Neural cell (in vitro differentiated cells): ENCODE results near the gene RAB13. TPM values are rescaled to one million over a fixed set of nuclear protein-coding genes. Genes with fewer than 3 reads are reported as not detected.
"Not testable (repeated sequence)": the region's sequence is repeated elsewhere in the genome, so short reads cannot be mapped to it uniquely, and the experiment has no call there.

ENCODE experiments used
- H2AFZ ChIP-seq: fragments of 200-600, 300-800 bp; sonication (generic), shearing (Covaris generic); 2 replicates; pipeline ENCODE4 v1.6.0; 2014; ENCODE audit warnings: low read depth, mild to moderate bottlenecking, antibody characterized with exemption, low read length, moderate library complexity
- H3F3A ChIP-seq: fragments of 200-600 bp; shearing (Covaris generic); 2 replicates; pipeline ENCODE4 v1.6.1; 2016; ENCODE audit warnings: mild to moderate bottlenecking, moderate library complexity, mixed read lengths, antibody characterized with exemption, low read length; ENCODE audit not compliant: insufficient read depth, poor library complexity, severe bottlenecking
- H3K27ac ChIP-seq: fragments of 200-600, 300-800 bp; sonication (generic), shearing (Covaris generic); 2 replicates; pipeline ENCODE4 v1.5.1; 2014; ENCODE audit warnings: mild to moderate bottlenecking, low read length, moderate library complexity
- H3K27me3 ChIP-seq: fragments of 300-800, 200-600 bp; sonication (generic), shearing (Covaris generic); 2 replicates; pipeline ENCODE4 v1.6.0; 2014; ENCODE audit warnings: mild to moderate bottlenecking, low read depth, low read length, moderate library complexity; ENCODE audit not compliant: insufficient read depth
- H3K36me3 ChIP-seq: fragments of 300-800, 200-600 bp; sonication (generic), shearing (Covaris generic); 2 replicates; pipeline ENCODE4 v1.5.1; 2014; ENCODE audit warnings: mild to moderate bottlenecking, antibody characterized with exemption, low read length, moderate library complexity; ENCODE audit not compliant: insufficient read depth
- H3K4me2 ChIP-seq: fragments of 300-800, 200-600 bp; sonication (generic), shearing (Covaris generic); 2 replicates; pipeline ENCODE4 v1.6.0; 2014; ENCODE audit warnings: mild to moderate bottlenecking, low read length
- H3K4me3 ChIP-seq: fragments of 300-800, 200-600 bp; sonication (generic), shearing (Covaris generic); 2 replicates; pipeline ENCODE4 v1.5.1; 2014; ENCODE audit warnings: mild to moderate bottlenecking, low read length, moderate library complexity
- H3K79me2 ChIP-seq: fragments of 200-600 bp; shearing (Covaris generic); replicated peaks from 2 replicates; pipeline ENCODE4 v1.6.0; 2014; ENCODE audit warnings: mild to moderate bottlenecking, low read length, moderate library complexity; ENCODE audit not compliant: insufficient read depth
- H3K9ac ChIP-seq: fragments of 300-800, 200-600 bp; sonication (generic), shearing (Covaris generic); 2 replicates; pipeline ENCODE4 v1.6.1; 2016; ENCODE audit warnings: mild to moderate bottlenecking, low read length, mixed read lengths
- H3K9me2 ChIP-seq: fragments of 200-600 bp; shearing (Covaris generic); 2 replicates; pipeline ENCODE4 v1.6.1; 2016; ENCODE audit warnings: mild to moderate bottlenecking, low read length, mixed read lengths; ENCODE audit not compliant: insufficient read depth
- H3K9me3 ChIP-seq: fragments of 200-600, 300-800 bp; sonication (generic), shearing (Covaris generic); 2 replicates; pipeline ENCODE4 v1.6.1; 2016; ENCODE audit warnings: mild to moderate bottlenecking, mixed run types, low read length, moderate library complexity, mixed read lengths
- H4K20me1 ChIP-seq: fragments of 200-600 bp; shearing (Covaris generic); 2 replicates; pipeline ENCODE4 v1.6.1; 2016; ENCODE audit warnings: mild to moderate bottlenecking, mixed run types; ENCODE audit not compliant: insufficient read depth
- EP300 ChIP-seq: fragments of 450-650 bp; conservative IDR thresholded peaks from 2 replicates; pipeline ENCODE4 v1.6.1; 2014; ENCODE audit warnings: antibody characterized with exemption, mild to moderate bottlenecking, moderate library complexity; ENCODE audit not compliant: poor library complexity, severe bottlenecking
- EZH2 ChIP-seq: fragments of 200-600, 300-800 bp; shearing (Covaris generic), sonication (generic); IDR thresholded peaks from 2 replicates; pipeline ENCODE4 v1.6.1; 2014; ENCODE audit warnings: antibody characterized with exemption, low read length, borderline replicate concordance, mild to moderate bottlenecking; ENCODE audit not compliant: insufficient read depth, poor library complexity, severe bottlenecking
- MXI1 ChIP-seq: fragments of 450-650 bp; conservative IDR thresholded peaks from 2 replicates; pipeline ENCODE4 v1.6.1; 2014; ENCODE audit warnings: antibody characterized with exemption, mild to moderate bottlenecking; ENCODE audit not compliant: poor library complexity, severe bottlenecking
- POLR2AphosphoS5 ChIP-seq: IDR thresholded peaks from 2 replicates; pipeline ENCODE4 v1.6.1; 2012
- REST ChIP-seq: IDR thresholded peaks from 2 replicates; pipeline ENCODE4 v1.6.1; 2012; ENCODE audit warnings: borderline replicate concordance
- SMC3 ChIP-seq: fragments of 450-650 bp; conservative IDR thresholded peaks from 2 replicates; pipeline ENCODE4 v1.6.1; 2014; ENCODE audit warnings: antibody characterized with exemption, mild to moderate bottlenecking, moderate library complexity; ENCODE audit not compliant: poor library complexity
- TAF1 ChIP-seq: IDR thresholded peaks from 2 replicates; pipeline ENCODE4 v1.6.1; 2012; ENCODE audit warnings: low read depth
- polyA minus RNA-seq: library from RNA; depleted of rRNA, polyadenylated mRNA; stranded (reverse); fragments of >200 nt; gene quantifications from 2 replicates; pipeline ENCODE4 v1.2.3, GENCODE V29; 2014
- polyA plus RNA-seq: library from polyadenylated mRNA; depleted of rRNA; stranded (reverse); fragments of >200 nt; gene quantifications from 2 replicates; pipeline ENCODE4 v1.2.3, GENCODE V29; 2014

The RAB13 gene
- polyA plus RNA-seq (0.53 TPM in 1 of 2 replicates, not detected in the other), polyA minus RNA-seq (0.97 and 1.3 TPM in 2 replicates)

GRCh38 chr1:153985941-153986761, at the start of gene RAB13:
Gene RAB13, minus strand, starts transcription at chr1:153986339. Its CDS starts 103 bp downstream, at chr1:153986236.
- H4K20me1 ChIP-seq = no peaks in the 10 kb centered on the region
- no peaks in the 10 kb centered on the region for H3K9me3 ChIP-seq
- H3K79me2 ChIP-seq = peaks cover 6% of the 10 kb centered on the region
- no peak within 1 kb of the TSS for H3K9ac ChIP-seq
- H3K27ac ChIP-seq = no peak within 1 kb of the TSS
- H3K36me3 ChIP-seq = no peaks in the 10 kb centered on the region
- no peaks in the 10 kb centered on the region for H3K27me3 ChIP-seq
- TF ChIP-seq EP300 = no peak
- no peaks in the 10 kb centered on the region for H3F3A ChIP-seq
- H2AFZ ChIP-seq = no peak within 1 kb of the TSS
- no peaks in the 10 kb centered on the region for H3K9me2 ChIP-seq
- H3K4me2 ChIP-seq = no peak within 1 kb of the TSS
- no peak within 1 kb of the TSS for H3K4me3 ChIP-seq

- not testable (repeated sequence) for H3K4me3 ChIP-seq, H4K20me1 ChIP-seq, H3K27ac ChIP-seq, H3K4me2 ChIP-seq, H3K9me3 ChIP-seq, H3K36me3 ChIP-seq, H3K9me2 ChIP-seq, H3K27me3 ChIP-seq, H2AFZ ChIP-seq, H3K79me2 ChIP-seq, H3K9ac ChIP-seq, H3F3A ChIP-seq
Measured at GRCh38 chr1:154033697-154034096, 47.6 kb upstream of the RAB13 start.

- no peaks in the 10 kb centered on the region for H3K9me3 ChIP-seq
- H3K27ac ChIP-seq = no peak overlapping the region
- TF ChIP-seq EZH2 = no peak
- TF ChIP-seq MXI1 = no peak
- no peak for TF ChIP-seq SMC3
- TF ChIP-seq REST = no peak
- no peak for TF ChIP-seq TAF1
- no peak for TF ChIP-seq POLR2AphosphoS5
- H3K79me2 ChIP-seq = no peaks in the 10 kb centered on the region
- no peak overlapping the region for H3K4me2 ChIP-seq
- H3K9me2 ChIP-seq = no peaks in the 10 kb centered on the region
- no peak overlapping the region for H3K4me3 ChIP-seq
- no peak overlapping the region for H3K9ac ChIP-seq
- H4K20me1 ChIP-seq = no peaks in the 10 kb centered on the region
- H3K27me3 ChIP-seq = no peaks in the 10 kb centered on the region
- no peaks in the 10 kb centered on the region for H3F3A ChIP-seq
- H3K36me3 ChIP-seq = no peaks in the 10 kb centered on the region
- H2AFZ ChIP-seq = no peak overlapping the region
Measured at GRCh38 chr1:154019940-154020339, 33.8 kb upstream of the RAB13 start.
